ENCODE measurements around the gene ZBTB49.
A peak's percentile ranks its signal among the peaks of the same experiment; 100 is the strongest.
"Not testable (repeated sequence)": the region's sequence is repeated elsewhere in the genome, so short reads cannot be mapped to it uniquely, and the experiment has no call there.

The ZBTB49 gene, protein sequence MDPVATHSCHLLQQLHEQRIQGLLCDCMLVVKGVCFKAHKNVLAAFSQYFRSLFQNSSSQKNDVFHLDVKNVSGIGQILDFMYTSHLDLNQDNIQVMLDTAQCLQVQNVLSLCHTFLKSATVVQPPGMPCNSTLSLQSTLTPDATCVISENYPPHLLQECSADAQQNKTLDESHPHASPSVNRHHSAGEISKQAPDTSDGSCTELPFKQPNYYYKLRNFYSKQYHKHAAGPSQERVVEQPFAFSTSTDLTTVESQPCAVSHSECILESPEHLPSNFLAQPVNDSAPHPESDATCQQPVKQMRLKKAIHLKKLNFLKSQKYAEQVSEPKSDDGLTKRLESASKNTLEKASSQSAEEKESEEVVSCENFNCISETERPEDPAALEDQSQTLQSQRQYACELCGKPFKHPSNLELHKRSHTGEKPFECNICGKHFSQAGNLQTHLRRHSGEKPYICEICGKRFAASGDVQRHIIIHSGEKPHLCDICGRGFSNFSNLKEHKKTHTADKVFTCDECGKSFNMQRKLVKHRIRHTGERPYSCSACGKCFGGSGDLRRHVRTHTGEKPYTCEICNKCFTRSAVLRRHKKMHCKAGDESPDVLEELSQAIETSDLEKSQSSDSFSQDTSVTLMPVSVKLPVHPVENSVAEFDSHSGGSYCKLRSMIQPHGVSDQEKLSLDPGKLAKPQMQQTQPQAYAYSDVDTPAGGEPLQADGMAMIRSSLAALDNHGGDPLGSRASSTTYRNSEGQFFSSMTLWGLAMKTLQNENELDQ

DNA sequence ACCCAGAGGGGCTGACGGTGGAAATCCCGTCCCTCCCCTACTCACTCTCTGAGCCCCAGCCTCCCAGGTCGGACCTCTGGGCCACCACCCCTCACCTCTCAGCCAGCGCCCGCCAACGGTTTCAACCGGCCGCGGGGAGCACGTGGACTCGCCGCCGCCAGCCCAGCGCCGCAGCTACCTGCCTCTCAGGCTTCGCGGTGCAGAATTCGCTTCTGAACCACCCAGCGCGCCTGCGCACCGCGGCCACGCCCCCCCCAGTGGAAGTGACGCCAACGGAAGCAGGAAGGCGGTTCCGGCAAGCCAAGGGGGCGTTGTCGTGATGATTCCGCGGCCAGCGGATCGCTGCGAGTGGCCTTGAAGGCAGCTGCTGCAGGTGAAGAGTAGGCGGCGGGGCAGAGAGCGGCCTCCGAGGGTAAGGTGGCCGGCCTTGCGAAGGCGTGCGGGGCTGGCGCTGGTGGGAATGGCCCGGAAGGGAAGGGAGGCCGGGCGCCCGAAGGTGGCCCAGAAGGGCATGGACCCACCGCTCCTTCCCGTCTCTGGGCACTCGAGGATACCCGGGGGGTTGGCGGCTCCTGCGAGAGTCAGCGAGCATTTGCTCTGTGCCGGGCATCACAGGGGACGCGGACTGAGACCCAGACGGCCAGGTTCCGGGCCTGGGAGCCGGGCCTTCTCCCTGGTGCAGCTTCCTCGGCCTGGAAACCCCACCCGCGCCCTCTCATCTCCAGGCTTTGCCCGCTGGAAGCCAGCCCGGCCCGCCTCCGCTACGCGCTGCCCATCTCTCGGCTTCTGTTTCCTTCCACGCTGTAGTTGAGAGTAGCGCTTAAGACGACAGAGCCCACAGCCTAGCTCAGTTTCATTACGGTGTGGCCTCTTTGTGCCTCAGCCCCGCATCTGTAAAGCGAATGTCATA is at the start of gene ZBTB49, which contains the start of gene LYAR:
Gene ZBTB49, plus strand, starts transcription at position 311 of the 910 bp plus-strand sequence. CDS start 9,695 bp downstream, outside the sequence.
Gene LYAR, minus strand, starts transcription at position 214 of the 910 bp plus-strand sequence. CDS start 6,412 bp downstream, outside the sequence.
- peak; percentile 78 to 94 for DNase-seq

DNA sequence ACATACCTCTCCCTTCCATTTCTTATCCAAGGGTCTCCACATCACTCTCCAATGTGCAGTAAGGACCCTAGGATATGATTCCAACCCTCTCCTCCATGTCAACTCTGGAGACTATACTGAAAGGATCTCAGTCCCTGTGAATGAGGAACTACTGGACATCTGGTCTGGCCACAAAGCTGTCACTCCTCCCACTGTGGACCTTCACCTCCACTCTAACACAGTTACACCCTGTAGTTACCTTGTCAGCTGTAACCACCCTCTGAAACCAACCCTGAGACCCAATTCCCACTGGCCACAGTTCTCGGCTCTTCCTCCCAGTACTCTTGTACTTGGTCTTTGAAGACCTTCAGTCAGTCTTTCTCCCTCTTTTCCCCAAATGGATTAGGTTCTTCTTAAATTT is 44.9 kb upstream of the ZBTB49 start:
- no peak for DNase-seq

DNA sequence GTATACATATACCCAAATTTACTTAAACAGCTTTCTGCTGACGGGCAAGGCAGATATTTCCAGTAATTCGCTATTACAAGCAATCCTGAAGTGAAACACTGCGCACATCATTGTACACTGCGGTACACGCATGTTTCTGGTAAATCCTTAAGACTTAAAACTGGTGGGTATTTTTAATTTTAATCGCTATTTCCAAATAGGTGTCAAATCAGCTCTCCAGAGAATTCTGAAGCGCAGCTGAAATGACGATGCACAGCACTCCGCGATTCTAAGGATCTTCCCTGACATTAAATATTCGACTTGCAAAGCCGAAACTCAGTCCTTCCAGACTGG is 42.4 kb upstream of the ZBTB49 start:
- DNase-seq, result no peak

DNA sequence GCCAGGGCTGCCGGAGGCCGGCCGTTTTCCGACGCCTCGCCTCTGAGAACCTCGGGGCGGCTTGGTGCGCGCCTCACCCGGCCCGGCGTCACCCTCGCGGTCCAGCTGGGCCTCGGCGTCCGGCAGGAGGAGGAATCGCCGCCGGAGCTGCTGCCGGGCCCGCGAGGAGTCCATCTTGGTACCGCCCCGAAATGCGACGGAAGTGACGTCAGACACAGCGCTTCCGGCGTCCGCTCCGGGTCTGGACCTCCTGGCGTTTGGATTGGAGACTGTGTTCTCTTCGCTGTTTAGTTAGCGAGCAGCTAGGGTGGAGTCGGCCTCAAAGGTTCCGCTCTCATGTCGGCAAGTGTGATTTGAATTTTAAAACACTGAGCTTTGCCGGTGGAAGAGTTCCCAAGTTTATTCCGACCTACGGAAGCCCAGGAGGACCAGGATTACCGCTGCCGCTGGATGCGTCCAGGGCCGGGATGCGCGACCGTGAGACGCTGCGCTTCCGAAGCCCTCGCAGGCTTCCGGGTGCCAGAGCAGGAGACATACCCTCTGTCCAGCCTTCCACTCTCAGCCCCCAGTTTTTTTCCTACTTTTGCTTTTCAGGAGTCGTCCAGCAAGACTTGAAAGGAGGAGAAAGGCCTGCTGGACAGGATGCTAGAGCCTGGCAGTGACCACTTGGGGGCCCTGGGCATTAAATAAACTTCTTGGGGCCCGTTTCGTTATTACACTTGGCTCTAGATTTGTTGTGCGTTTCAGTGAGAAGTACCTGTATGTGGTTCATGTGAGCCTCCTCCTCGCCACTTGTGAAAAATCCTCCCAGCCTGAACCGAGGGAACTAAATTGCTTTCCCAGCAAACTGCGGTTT is 41.8 kb upstream of the ZBTB49 start, which contains the start of gene TMEM128:
Gene TMEM128, minus strand, starts transcription at position 195 of the 856 bp plus-strand sequence. Its CDS starts 21 bp downstream, at position 174.
- peak; percentile 89 to 95 for DNase-seq

DNA sequence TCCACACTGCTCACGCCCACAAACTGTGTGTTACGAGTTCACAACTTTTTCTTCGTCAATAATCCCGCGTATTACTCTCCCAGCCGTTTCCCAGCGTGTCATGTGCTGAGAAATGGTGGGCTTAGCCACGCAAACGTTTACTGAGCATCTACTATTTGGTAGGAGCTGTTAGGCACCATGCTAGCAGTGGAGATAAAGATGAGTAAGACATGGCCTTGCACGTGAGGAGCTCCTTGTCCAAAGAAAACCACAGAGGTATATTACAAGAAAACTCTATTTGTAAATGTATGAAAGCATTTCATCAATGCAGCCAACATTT is 41.2 kb upstream of the ZBTB49 start:
- DNase-seq, result no peak

DNA sequence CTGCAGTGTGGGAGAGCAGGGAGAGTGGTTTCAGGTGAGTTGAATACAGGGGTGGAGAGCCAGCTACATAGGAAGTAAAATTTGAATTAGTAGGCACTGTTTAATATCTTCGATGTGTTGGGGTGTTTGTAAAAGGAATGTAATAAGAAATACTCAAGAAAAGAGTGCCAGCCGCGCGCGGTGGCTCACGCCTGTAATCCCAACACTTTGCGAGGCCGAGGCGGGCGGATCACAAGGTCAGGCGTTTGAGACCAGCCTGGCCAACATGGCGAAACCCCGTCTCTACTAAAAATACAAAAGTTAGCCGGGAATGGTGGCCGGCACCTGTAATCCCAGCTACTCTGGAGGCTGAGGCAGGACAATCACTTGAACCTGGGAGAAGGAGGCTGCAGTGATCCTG is 40.7 kb upstream of the ZBTB49 start:
- not testable (repeated sequence) for DNase-seq

DNA sequence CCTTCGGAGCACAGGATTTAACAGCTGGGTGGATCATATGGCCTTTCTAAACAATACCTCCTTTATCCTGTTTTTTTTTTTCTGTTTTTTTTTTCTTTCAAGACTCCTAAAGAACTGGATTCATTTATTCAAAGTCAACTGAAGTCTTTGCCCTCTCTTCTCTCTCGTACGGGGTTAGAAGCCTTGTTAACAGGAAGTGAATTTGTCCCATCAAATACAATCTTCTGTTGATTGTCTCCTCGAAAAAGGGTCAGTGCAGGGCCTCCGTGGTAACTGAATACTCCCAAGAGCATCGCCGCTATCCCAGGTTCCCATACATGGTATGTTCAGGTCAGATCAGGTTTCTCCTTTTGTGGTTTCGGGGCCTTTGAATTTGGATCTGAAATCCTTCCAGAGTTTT is 40.2 kb upstream of the ZBTB49 start:
- DNase-seq, result no peak

DNA sequence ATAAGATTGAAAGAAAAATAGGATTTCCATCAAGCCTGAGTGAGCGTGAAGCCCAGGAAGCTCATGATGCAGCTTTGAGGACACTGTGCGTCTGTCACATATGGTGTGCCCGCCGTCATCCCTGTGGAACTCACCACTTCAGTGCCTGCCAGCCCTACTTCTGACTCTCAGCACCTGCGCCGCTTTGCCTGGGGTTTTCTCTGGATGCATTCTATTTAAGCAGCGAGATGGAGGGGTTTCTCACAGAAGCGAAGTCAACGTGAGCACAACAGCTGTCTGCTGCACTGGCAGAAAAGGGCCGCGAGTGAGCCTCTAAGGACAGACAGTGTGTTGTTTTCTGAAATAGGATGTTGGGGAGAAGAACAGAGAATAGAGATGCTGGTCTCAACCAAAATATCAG is 35.9 kb upstream of the ZBTB49 start:
- DNase-seq, result no peak

DNA sequence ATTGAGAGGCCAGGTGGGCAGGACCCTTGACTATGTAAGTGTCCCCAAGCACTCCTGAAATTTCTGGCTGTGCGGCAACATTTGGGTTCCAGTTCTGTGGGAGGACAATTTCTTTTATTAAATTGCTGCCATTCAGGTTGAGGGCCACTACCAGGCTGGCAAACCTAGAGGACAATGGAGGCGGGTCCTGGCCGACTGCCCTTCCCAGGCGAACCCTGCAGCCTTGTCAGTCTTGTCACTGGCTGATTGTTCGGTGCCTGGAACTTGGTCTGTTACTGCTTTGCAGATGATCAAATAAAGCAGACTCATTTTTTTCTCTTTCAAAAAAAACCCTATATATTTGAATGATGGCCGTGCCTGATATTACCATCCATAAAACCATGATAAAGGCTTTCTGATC is 35.4 kb upstream of the ZBTB49 start:
- DNase-seq, result no peak

DNA sequence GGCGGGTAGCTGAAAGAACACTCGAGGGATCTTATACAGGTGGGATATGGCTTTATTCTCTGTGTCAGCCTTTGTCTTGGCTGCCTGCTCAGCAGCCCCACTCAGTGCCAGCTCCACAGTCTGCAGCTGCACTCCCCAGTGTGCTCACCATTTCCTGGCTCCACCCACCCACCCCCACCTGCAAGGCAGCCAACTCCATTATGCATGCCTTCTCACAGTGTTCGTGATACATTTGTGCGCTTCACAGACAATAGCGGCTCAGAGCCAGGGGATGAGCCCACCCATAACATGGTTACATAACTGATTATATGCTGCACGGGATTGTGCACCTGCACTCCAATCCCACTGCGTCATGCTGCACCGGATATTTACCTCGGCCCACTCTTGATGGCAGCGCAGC is 33.3 kb upstream of the ZBTB49 start:
- DNase-seq, result peak in 1 of 2 experiments; percentile 5

DNA sequence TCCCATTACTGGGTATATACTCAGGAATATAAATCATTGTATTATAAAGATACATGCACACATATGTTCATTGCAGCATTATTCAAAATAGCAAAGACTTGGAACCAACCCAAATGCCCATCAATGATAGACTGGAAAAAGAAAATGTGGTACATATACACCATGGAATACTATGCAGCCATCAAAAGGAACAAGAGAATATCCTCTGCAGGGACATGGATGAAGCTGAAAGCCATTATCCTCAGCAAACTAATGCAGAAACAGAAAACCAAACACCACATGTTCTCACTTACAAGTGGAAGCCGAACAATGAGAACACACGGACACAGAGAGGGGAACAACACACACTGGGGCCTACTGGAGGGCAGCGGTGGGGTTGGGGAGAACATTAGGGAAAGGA is 32.3 kb upstream of the ZBTB49 start:
- not testable (repeated sequence) for DNase-seq

DNA sequence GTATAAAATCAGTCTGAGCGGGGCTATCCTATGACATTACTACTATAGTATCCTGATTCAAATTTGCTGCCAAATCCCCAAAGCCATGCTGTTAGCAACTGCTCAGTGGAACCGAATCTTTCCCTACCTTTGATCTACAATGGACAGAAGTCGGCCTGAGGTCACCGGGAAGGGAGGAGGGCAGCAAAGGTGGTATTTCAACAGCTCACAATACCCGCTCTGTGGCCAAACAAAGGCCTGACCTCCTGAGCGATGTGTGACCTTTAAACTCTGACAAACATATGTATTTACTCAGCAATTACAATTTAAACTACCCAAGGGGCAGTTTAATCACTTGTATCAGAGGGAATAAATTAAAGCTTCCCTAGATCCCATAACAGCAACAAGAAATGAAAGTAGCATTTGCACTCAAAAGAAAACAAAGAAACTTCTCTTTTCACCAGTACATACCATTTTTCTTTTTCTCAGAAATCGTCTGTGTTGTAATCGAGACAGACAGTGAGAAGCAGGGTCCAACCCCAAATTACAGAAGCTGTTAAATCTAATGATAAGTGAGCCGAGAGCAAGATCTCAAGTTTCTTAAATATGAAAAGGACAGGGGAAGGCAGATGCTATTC is 30.5 kb upstream of the ZBTB49 start:
- DNase-seq, result no peak

DNA sequence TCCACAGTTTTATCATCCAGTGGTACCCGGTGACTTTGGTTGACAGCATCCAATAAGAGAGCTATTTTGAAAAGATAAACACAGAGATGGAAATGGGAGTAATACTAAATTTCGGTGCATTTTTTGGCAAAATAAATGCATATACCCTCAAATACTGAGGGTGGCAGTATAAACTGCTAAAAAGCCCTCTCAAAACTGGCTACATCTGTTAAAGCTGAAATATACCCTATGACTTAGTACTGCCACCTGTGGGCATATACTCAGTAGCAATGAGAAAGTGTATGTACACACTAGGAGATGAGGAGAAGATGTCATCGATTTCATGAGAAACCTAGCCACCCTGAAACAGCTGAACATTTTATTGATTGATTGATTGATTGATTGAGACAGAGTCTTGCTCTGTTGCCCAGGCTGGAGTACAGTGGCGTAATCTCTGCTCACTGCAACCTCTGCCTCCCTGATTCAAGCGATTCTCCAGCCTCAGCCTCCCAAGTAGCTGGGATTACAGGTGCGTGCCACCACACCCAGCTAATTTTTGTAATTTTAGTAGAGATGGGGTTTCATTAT is 29.8 kb upstream of the ZBTB49 start:
- DNase-seq, result peak in 1 of 2 experiments; percentile 31

DNA sequence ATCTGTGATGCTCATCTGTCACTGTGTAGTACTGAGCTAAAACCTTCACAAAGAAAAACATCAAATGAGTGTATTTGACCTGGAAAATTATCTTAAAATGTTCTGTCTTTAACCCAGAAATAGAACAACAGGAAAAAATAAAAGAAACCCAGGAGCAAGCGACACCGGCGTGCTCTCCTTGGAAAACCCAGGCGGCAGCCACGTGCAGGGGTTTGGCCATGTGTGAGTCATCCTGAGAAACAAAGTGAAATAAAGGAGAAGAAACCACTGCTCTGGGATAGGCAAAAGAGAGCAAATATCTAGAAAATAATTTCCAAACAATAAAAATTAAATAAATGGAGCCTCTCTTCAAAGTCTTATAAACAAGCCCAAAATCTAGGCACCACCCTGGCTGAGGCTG is 22.1 kb upstream of the ZBTB49 start:
- DNase-seq, result no peak

DNA sequence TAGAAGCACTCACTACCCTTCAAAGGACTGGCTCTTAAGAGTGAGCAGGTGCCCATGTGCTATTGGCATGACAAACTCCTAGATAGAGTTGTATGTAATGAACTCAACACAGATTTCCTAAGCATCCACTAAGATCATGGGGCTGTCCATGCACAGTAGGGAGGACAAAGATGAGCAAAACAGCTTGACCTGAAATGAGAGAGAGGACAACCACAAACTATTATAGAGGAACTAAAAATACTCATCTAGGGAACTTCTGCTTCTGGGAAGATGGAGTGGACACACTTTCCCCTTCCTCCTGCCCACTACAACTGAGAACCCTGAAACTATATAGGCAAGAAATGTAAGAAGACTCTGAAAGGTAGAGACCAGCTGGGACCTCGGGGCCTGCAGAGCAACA is 21.3 kb upstream of the ZBTB49 start:
- no peak for DNase-seq

DNA sequence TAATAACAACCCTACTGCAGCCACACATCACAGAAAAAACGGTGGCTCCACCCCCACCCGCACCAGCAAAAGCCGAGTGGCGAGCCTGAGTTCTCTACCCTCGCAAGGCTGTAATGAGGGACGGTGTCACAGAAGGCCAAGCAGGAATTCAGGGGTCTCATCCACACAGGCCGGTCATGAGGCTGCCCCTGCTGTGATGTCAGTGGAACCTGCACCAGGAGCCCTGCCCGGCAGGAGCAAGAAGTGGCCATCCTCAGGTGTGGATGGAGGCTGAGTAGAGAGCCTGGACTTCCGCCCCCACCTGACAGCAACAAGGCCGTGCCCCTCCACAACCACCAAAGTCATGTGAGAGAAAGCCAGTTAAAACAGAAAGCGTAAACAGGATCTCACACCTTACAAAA is 20.7 kb upstream of the ZBTB49 start:
- DNase-seq, result no peak

DNA sequence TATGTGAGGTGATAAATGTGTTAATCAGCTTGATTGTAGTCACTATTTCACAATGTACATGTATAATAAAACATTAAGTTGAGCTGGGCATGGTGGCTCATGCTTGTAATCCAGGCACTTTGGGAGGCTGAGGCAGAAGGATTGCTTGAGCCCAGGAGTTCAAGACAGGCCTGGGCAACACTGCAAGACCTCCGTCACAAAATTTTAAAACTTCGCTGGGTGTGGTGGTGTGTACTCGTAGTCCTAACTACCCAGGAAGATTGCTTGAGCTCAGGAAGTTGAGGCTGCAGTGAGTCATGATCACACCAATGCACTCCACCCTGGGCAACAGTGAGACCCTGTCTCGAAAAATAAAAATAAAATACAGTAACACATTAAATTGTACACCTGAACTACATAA is 20.2 kb upstream of the ZBTB49 start:
- DNase-seq, result no peak

DNA sequence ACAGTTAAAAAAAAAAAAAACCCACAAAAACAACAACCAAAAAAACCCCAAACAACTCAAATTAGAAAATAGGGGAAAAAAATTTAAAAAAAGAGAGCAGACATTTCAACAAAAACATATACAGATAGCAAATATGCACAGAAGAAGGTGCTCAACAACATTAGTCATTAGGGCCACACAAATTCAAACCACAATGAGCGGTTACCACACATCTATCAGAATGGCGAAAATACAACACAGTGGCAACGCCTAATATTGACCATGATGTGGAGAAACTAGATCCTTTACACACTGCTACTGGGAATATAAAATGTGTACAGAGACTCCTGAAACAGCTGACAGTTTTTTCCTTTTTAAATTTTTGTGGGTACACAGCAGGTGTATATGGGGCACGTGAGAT is 19.5 kb upstream of the ZBTB49 start:
- DNase-seq, result no peak

DNA sequence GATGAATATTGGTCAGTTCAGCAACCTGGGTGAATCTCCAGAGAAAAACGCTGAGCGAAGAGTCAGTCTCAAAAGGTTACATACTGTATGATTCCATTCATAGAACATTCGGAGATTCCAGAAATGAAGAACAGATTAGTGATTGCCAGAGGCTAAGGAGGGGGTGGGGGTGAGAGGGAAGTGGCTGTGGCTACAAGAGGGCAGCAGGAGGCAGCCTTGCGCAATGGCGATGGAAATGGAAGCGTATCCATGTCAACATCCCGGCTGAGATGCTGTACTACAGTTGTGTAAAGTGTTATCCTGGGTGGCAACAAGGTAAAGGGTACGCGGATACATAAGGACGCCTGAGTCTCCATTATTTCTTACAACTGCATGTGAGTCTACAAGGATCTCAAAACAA is 18.1 kb upstream of the ZBTB49 start:
- peak in 1 of 2 experiments; percentile 8 for DNase-seq

DNA sequence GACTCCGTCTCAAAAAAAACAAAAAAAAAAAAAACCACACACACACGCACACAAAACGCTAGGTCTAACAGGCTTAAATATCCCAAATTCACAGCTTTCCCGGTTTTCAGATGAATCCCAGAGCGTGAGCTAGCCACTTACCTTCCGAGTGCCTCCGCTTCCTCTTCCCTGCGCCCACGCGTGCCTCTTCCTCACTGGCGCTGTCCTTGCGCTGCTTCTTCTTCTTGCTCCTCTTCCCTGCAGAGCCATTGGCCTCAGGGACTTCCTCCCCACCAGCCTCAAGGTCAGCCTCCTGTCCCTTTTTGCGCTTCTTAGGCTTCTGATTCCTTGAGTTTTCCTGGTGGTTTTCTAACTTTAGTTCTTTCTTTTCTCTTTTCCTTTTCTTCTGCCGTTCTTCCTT is 15.8 kb upstream of the ZBTB49 start:
- no peak for DNase-seq

DNA sequence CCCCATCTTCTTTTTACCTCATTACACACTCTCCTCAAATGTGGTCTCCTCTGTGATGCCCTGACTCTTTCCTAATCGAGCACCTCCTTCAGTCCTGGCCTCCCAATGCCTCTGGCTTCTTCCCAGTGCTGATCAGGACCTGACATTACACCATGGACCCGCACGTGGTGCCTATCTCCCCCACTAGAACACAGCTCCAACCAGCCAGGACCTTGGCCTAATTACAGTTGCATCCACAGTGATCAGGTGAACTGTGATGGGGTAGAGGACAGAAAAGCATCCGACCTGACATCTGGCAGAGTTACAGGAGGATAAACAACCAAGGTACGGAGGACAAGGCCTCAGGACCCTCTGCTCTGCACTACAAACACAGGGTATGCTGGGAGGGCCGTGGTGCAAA is 12.5 kb upstream of the ZBTB49 start:
- DNase-seq, result no peak

Data from NCI-H526 (cell line).